Right lung (tissue), 10 donors: ENCODE measurements around the gene ATXN7. TPM values are rescaled to one million over a fixed set of nuclear protein-coding genes. Genes with fewer than 3 reads are reported as not detected.

ENCODE experiments used
- DNase-seq, 2 donors: peaks; one replicate each; pipeline ENCODE4 v3.0.0-alpha.2; 2013
- long read RNA-seq, 8 donors: transcript quantifications; one replicate each; lab custom pipeline, GENCODE V29; 2026
- polyA plus RNA-seq, 5 donors: library from polyadenylated mRNA; unstranded; fragments of 120-200 nt; gene quantifications; one replicate each; pipeline versions ENCODE4 v1.2.1 to v1.2.3, GENCODE V29; 2013; ENCODE audit warnings: inconsistent platforms in 1 of 5, low replicate concordance in 1 of 5; ENCODE audit not compliant: insufficient read length in 5 of 5, insufficient read depth in 1 of 5

ATXN7 gene
- polyA plus RNA-seq = 10 to 100 TPM; 16.4 to 27.5 (median 26.1) TPM
- long read RNA-seq, donor 1, partial matches to known transcripts = 0 of 9 reads
- long read RNA-seq, donor 1, other reads (novel, unspliced or antisense) = 0 of 9 reads
- long read RNA-seq, donor 2, transcript ATXN7-211 (1 exons, 3,268 nt) = major isoform, 5 of 6 reads
- long read RNA-seq, donor 2, partial matches to known transcripts = 0 of 6 reads
- long read RNA-seq, donor 2, other reads (novel, unspliced or antisense) = 0 of 6 reads
- long read RNA-seq, donor 3, transcript ATXN7-211 (1 exons, 3,268 nt) = major isoform, 5 of 6 reads
- long read RNA-seq, donor 3, partial matches to known transcripts = 0 of 6 reads
- long read RNA-seq, donor 3, other reads (novel, unspliced or antisense) = 0 of 6 reads
- long read RNA-seq, donor 4, transcript ATXN7-211 (1 exons, 3,268 nt) = major isoform, 8 of 9 reads
- long read RNA-seq, donor 4, partial matches to known transcripts = 0 of 9 reads
- long read RNA-seq, donor 4, other reads (novel, unspliced or antisense) = 0 of 9 reads
- long read RNA-seq, donor 5, transcript ATXN7-211 (1 exons, 3,268 nt) = major isoform, 13 of 15 reads
- long read RNA-seq, donor 5, partial matches to known transcripts = 0 of 15 reads
- long read RNA-seq, donor 5, other reads (novel, unspliced or antisense) = 0 of 15 reads
- long read RNA-seq, donor 6, transcript ATXN7-211 (1 exons, 3,268 nt) = major isoform, 5 of 14 reads
- long read RNA-seq, donor 6, partial matches to known transcripts = 8 of 14 reads
- long read RNA-seq, donor 6, other reads (novel, unspliced or antisense) = 0 of 14 reads
- long read RNA-seq, donor 7, transcript ATXN7-211 (1 exons, 3,268 nt) = major isoform, 8 of 11 reads
- long read RNA-seq, donor 7, partial matches to known transcripts = 0 of 11 reads
- long read RNA-seq, donor 7, other reads (novel, unspliced or antisense) = 0 of 11 reads
- long read RNA-seq, donor 8, partial matches to known transcripts = 0 of 6 reads
- long read RNA-seq, donor 8, other reads (novel, unspliced or antisense) = 0 of 6 reads

GRCh38 chr3:63863150-63864007, at the start of gene ATXN7, which contains the start of gene THOC7:
TSS of gene ATXN7 (plus strand) at chr3:63863867. CDS start at chr3:63912599, 48,732 bp downstream.
TSS of gene THOC7 (minus strand) at chr3:63863805. CDS start at chr3:63863790, 15 bp downstream.
- peak; percentile 39 to 63 for DNase-seq

- DNase-seq = no peak
Measured at GRCh38 chr3:63814237-63814636, 49.4 kb upstream of the ATXN7 start.

- DNase-seq = no peak
Measured at GRCh38 chr3:63817225-63817624, 46.4 kb upstream of the ATXN7 start.

GRCh38 chr3:63818282-63819150, 45.2 kb upstream of the ATXN7 start:
- DNase-seq = peak; percentile 52 to 63

GRCh38 chr3:63819151-63819398, 44.6 kb upstream of the ATXN7 start, which contains the start of gene C3orf49:
TSS of gene C3orf49 (plus strand) at chr3:63819299. CDS start at chr3:63819472, 173 bp downstream.
- no peak for DNase-seq

- no peak for DNase-seq
Measured at GRCh38 chr3:63824309-63824708, 39.4 kb upstream of the ATXN7 start.

GRCh38 chr3:63830526-63830925, 33.1 kb upstream of the ATXN7 start:
- DNase-seq = no peak

- no peak for DNase-seq
Measured at GRCh38 chr3:63832395-63832794, 31.3 kb upstream of the ATXN7 start.

- no peak for DNase-seq
Measured at GRCh38 chr3:63841704-63842103, 22.0 kb upstream of the ATXN7 start.

- DNase-seq = no peak
Measured at GRCh38 chr3:63842127-63842526, 21.5 kb upstream of the ATXN7 start.

GRCh38 chr3:63845215-63845614, 18.5 kb upstream of the ATXN7 start:
- DNase-seq = no peak

GRCh38 chr3:63847718-63848450, 15.8 kb upstream of the ATXN7 start:
- DNase-seq = no peak

GRCh38 chr3:63849175-63849574, 14.5 kb upstream of the ATXN7 start:
- no peak for DNase-seq

GRCh38 chr3:63851287-63851686, 12.4 kb upstream of the ATXN7 start:
- no peak for DNase-seq

- no peak for DNase-seq
Measured at GRCh38 chr3:63853106-63853505, 10.6 kb upstream of the ATXN7 start.

GRCh38 chr3:63855333-63855940, 8.2 kb upstream of the ATXN7 start:
- DNase-seq = no peak

GRCh38 chr3:63857311-63857710, 6.4 kb upstream of the ATXN7 start:
- DNase-seq = no peak

GRCh38 chr3:63860776-63861175, 2.9 kb upstream of the ATXN7 start:
- DNase-seq = no peak

- no peak for DNase-seq
Measured at GRCh38 chr3:63861306-63861705, 2.4 kb upstream of the ATXN7 start.
